Mesendoderm (in vitro differentiated cells): ENCODE measurements around the gene RNF115.
"Not testable (repeated sequence)": the region's sequence is repeated elsewhere in the genome, so short reads cannot be mapped to it uniquely, and the experiment has no call there.

Experiments
- DNase-seq: peaks from one replicate; pipeline ENCODE4 v3.0.0; 2013
- H2AK5ac ChIP-seq: 2 replicates; pipeline ENCODE4 v1.6.1; 2013; ENCODE audit warnings: low read length, inconsistent platforms
- H2BK120ac ChIP-seq: 2 replicates; pipeline ENCODE4 v1.6.1; 2013; ENCODE audit warnings: low read depth, mild to moderate bottlenecking, low read length, moderate library complexity, mixed read lengths
- H2BK15ac ChIP-seq: replicated peaks from 2 replicates; pipeline ENCODE4 v1.6.1; 2013; ENCODE audit warnings: low read depth, mild to moderate bottlenecking, moderate library complexity
- H2BK5ac ChIP-seq: 2 replicates; pipeline ENCODE4 v1.6.1; 2013; ENCODE audit warnings: low read length, inconsistent platforms
- H3K18ac ChIP-seq: 2 replicates; pipeline ENCODE4 v1.6.1; 2013; ENCODE audit warnings: mild to moderate bottlenecking, low read length, mixed read lengths
- H3K23ac ChIP-seq: one replicate; pipeline ENCODE4 v1.6.1; 2013; ENCODE audit warnings: low read length
- H3K27ac ChIP-seq: 2 replicates; pipeline ENCODE4 v1.5.1; 2013; ENCODE audit warnings: low read depth, mild to moderate bottlenecking, inconsistent platforms, low read length, moderate library complexity
- H3K27me3 ChIP-seq: 2 replicates; pipeline ENCODE4 v1.6.1; 2013; ENCODE audit warnings: low read length, control low read depth, mild to moderate bottlenecking, inconsistent platforms; ENCODE audit not compliant: insufficient read depth, poor library complexity
- H3K36me3 ChIP-seq: 2 replicates; pipeline ENCODE4 v1.6.1; 2013; ENCODE audit warnings: low read length, inconsistent platforms; ENCODE audit not compliant: control insufficient read depth, insufficient read depth
- H3K4ac ChIP-seq: one replicate; pipeline ENCODE4 v1.6.1; 2013; ENCODE audit warnings: low read depth, mild to moderate bottlenecking, low read length, moderate library complexity
- H3K4me1 ChIP-seq: 2 replicates; pipeline ENCODE4 v1.6.1; 2013; ENCODE audit warnings: low read depth, low read length, inconsistent platforms; ENCODE audit not compliant: control insufficient read depth
- H3K4me2 ChIP-seq: 2 replicates; pipeline ENCODE4 v1.6.1; 2013; ENCODE audit warnings: low read length
- H3K4me3 ChIP-seq: 2 replicates; pipeline ENCODE4 v1.5.1; 2013; ENCODE audit warnings: mild to moderate bottlenecking, low read length
- H3K56ac ChIP-seq: one replicate; pipeline ENCODE4 v1.6.1; 2013; ENCODE audit warnings: low read length
- H3K79me1 ChIP-seq: 2 replicates; pipeline ENCODE4 v1.6.1; 2013; ENCODE audit warnings: low read length, inconsistent platforms
- H3K79me2 ChIP-seq: 2 replicates; pipeline ENCODE4 v1.6.1; 2013; ENCODE audit warnings: mild to moderate bottlenecking, low read length; ENCODE audit not compliant: control insufficient read depth, insufficient read depth
- H3K9ac ChIP-seq: 2 replicates; pipeline ENCODE4 v1.6.1; 2013; ENCODE audit warnings: low read length, inconsistent platforms
- H4K5ac ChIP-seq: one replicate; pipeline ENCODE4 v1.6.1; 2013; ENCODE audit warnings: low read length
- H4K8ac ChIP-seq: one replicate; pipeline ENCODE4 v1.6.1; 2013; ENCODE audit warnings: low read depth, mild to moderate bottlenecking, control low read depth, low read length, moderate library complexity
- WGBS: extraction: QIAGEN DNeasy Blood & Tissue Kit; methylation state at CpG from one replicate; pipeline ENCODE4 v1.1.7; 2013; ENCODE audit warnings: low lambda C conversion rate, missing lambda C conversion rate; ENCODE audit not compliant: insufficient coverage; ENCODE audit errors: extremely low coverage; 5-methylcytosine and 5-hydroxymethylcytosine counted together

Gene RNF115

DNA sequence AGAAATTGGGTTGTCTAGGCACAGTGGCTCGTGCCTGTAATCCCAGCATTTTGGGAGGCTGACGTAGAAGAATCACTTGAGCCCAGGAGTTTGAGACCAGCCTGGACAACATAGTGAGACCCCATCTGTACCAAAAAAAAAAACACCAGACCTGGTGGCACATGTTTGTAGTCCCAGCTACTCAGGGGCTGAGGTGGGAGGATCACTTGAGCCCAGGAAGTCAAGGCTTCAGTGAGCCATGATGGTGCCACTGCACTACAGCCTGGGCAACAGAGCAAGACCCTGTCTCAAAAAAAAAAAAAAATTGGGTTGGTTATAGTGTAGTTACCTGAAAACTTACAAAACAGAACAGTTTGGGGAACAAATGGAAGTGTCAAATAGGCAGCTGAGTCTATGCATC lies 6.9 kb upstream of the RNF115 start:
- WGBS = no CpG with 5 or more reads among the region's 2 CpGs
- peaks cover 16% of the 10 kb centered on the region for H3K36me3 ChIP-seq

DNA sequence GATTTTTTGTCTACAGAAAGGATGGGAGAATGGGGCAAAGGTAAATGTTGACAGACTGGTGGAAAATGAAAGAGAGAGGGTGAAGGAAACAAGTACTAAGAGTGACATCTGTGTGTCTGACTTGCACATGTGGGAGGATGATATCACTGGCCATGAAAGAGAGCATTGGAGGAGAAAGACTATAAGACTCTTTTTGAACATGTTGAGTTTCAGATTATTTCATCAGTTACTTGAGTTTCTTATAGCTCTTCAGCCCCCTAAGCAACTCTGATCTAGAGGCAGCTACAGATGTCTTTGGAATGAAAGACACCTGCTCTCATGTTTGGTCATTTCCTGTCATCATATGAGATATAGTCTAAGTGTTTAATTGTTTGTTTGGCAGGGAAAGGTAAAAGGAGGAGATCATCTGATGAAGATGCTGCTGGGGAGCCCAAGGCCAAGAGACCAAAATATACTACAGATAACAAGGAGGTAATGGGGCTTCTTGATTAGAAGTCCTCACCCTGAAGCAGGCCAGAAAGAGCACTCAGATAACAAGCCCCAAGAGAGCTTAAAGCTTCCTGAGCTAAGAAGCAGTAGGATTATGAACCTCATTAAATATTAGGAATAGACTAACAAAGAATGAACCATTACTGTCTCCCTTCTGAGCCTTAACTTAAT lies 4.6 kb upstream of the RNF115 start:
- no peaks in the 10 kb centered on the region for H3K27me3 ChIP-seq
- H2BK5ac ChIP-seq = no peak overlapping the region
- H3K4ac ChIP-seq = no peak overlapping the region
- no peak overlapping the region for H4K8ac ChIP-seq
- H3K4me3 ChIP-seq = no peak overlapping the region
- H3K36me3 ChIP-seq = peaks cover 13% of the 10 kb centered on the region
- no peak overlapping the region for H4K5ac ChIP-seq
- H3K9ac ChIP-seq = no peak overlapping the region
- H3K18ac ChIP-seq = no peak overlapping the region
- H2BK15ac ChIP-seq = no peak overlapping the region
- no peak overlapping the region for H2AK5ac ChIP-seq
- no peak for DNase-seq
- H3K27ac ChIP-seq = no peak overlapping the region
- no peak overlapping the region for H3K56ac ChIP-seq
- peaks cover 5% of the 10 kb centered on the region for H3K79me1 ChIP-seq
- H3K23ac ChIP-seq = no peak overlapping the region
- H3K4me1 ChIP-seq = no peaks in the 10 kb centered on the region
- no peak overlapping the region for H3K4me2 ChIP-seq
- peaks cover 3% of the 10 kb centered on the region for H3K79me2 ChIP-seq
- no peak overlapping the region for H2BK120ac ChIP-seq

More for the DNA sequence above, 6.9 kb upstream of the RNF115 start:
- H3K4me1 ChIP-seq, H3K27ac ChIP-seq, H3K9ac ChIP-seq, H2AK5ac ChIP-seq, H3K79me2 ChIP-seq, H3K4ac ChIP-seq, DNase-seq, H4K5ac ChIP-seq, H3K27me3 ChIP-seq, H2BK15ac ChIP-seq, H3K18ac ChIP-seq, H2BK120ac ChIP-seq, H3K79me1 ChIP-seq, H3K56ac ChIP-seq, H3K4me2 ChIP-seq, H4K8ac ChIP-seq, H3K4me3 ChIP-seq, H2BK5ac ChIP-seq, H3K23ac ChIP-seq: not testable (repeated sequence)

DNA sequence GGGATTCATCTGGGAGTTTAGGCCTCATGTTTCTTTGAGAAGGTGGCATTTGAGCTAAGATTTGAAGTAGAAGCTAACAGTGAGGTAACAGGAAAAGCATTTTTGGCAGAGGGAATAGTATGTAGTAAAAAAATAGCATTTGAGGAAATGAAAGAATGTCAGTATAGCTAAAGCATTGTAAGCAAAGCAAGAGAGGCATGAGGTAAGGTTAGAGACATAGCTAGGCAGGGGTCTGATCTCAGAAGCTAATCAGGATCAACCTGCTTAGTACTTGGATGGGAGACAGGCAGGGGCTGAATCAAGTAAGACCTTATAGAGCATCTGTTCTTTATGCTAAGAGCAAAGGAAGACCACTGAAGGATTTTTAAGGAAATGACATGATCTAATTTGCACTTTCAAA lies 4.1 kb upstream of the RNF115 start:
- no peaks in the 10 kb centered on the region for H3K27me3 ChIP-seq
- no peak overlapping the region for H3K9ac ChIP-seq
- H2BK15ac ChIP-seq = no peak overlapping the region
- peaks cover 5% of the 10 kb centered on the region for H3K79me1 ChIP-seq
- no peak overlapping the region for H3K27ac ChIP-seq
- no peak overlapping the region for H4K8ac ChIP-seq
- no peak overlapping the region for H3K23ac ChIP-seq
- H2BK5ac ChIP-seq = no peak overlapping the region
- DNase-seq = no peak
- H4K5ac ChIP-seq = no peak overlapping the region
- H2BK120ac ChIP-seq = no peak overlapping the region
- H3K4me3 ChIP-seq = no peak overlapping the region
- H3K4me2 ChIP-seq = no peak overlapping the region
- H3K18ac ChIP-seq = no peak overlapping the region
- no peaks in the 10 kb centered on the region for H3K4me1 ChIP-seq
- peaks cover 3% of the 10 kb centered on the region for H3K79me2 ChIP-seq
- no peak overlapping the region for H3K4ac ChIP-seq
- peaks cover 9% of the 10 kb centered on the region for H3K36me3 ChIP-seq
- H3K56ac ChIP-seq = no peak overlapping the region
- no peak overlapping the region for H2AK5ac ChIP-seq

DNA sequence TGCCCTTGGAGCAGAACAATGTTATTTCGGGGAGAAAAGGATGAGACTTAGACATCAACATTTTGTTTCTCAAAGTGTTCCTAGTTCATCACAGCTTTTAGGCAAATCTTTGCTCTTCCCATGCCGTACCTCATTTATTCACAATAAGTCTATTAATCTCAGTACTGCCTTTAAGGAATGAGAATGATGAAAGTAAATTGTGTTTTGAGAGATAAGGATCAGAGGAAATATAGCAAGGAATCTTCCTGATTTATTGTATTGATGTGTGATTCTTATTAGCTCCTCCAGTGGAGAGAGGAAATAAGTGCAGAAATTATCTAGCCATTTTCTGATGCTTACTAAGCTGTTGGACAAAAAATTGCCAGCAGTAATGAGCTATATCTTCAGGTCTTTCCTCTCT lies 2.1 kb upstream of the RNF115 start:
- no peak overlapping the region for H3K23ac ChIP-seq
- no peaks in the 10 kb centered on the region for H3K4me1 ChIP-seq
- no CpG with 5 or more reads among the region's 2 CpGs for WGBS
- no peak overlapping the region for H4K8ac ChIP-seq
- no peak overlapping the region for H2BK5ac ChIP-seq
- H2BK120ac ChIP-seq = no peak overlapping the region
- no peak overlapping the region for H3K56ac ChIP-seq
- DNase-seq = no peak
- no peak overlapping the region for H3K4me2 ChIP-seq
- peaks cover 3% of the 10 kb centered on the region for H3K79me2 ChIP-seq
- H3K4me3 ChIP-seq = no peak overlapping the region
- H4K5ac ChIP-seq = no peak overlapping the region
- no peak overlapping the region for H2BK15ac ChIP-seq
- H3K4ac ChIP-seq = no peak overlapping the region
- peaks cover 7% of the 10 kb centered on the region for H3K36me3 ChIP-seq
- no peaks in the 10 kb centered on the region for H3K27me3 ChIP-seq
- no peak overlapping the region for H3K27ac ChIP-seq
- no peak overlapping the region for H2AK5ac ChIP-seq
- no peak overlapping the region for H3K9ac ChIP-seq
- H3K79me1 ChIP-seq = peaks cover 5% of the 10 kb centered on the region
- H3K18ac ChIP-seq = no peak overlapping the region

DNA sequence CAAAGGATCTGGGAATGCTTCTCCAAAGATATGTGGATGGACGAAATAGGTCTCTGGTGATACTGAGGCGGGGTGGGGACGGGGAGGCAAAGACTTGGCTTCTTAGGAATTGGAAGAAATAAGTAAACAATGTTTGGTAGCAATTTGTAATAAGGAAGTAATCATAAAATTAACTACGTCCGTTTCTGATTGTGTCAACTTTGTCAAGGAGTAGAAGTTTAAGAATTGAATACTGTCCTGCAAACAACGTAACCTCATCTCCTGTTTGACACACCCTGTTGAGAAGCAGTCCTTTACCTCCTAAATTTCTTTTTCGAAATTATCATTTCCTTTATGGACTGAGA lies 576 bp upstream of the RNF115 start:
- Histone ChIP-seq H2BK15ac (no peak overlapping the region), H3K56ac (peak overlapping the region; percentile 95), H3K4me3 (peak overlapping the region; percentile 78), H4K5ac (no peak overlapping the region), H3K23ac (peak overlapping the region; percentile 72), H3K4ac (peak overlapping the region; percentile 5), H2BK5ac (no peak overlapping the region), H3K27me3 (no peaks in the 10 kb centered on the region), H3K4me1 (no peaks in the 10 kb centered on the region), H3K36me3 (peaks cover 7% of the 10 kb centered on the region), H3K27ac (peak overlapping the region; percentile 90), H4K8ac (no peak overlapping the region), H3K9ac (peak overlapping the region; percentile 95), H3K18ac (no peak overlapping the region), H2BK120ac (no peak overlapping the region), H2AK5ac (no peak overlapping the region), H3K79me2 (peaks cover 3% of the 10 kb centered on the region), H3K79me1 (peaks cover 5% of the 10 kb centered on the region), H3K4me2 (peak overlapping the region; percentile 63)
- whole genome bisulfite sequencing = no CpG with 5 or more reads among the region's 7 CpGs
- no peak for DNase-seq

DNA sequence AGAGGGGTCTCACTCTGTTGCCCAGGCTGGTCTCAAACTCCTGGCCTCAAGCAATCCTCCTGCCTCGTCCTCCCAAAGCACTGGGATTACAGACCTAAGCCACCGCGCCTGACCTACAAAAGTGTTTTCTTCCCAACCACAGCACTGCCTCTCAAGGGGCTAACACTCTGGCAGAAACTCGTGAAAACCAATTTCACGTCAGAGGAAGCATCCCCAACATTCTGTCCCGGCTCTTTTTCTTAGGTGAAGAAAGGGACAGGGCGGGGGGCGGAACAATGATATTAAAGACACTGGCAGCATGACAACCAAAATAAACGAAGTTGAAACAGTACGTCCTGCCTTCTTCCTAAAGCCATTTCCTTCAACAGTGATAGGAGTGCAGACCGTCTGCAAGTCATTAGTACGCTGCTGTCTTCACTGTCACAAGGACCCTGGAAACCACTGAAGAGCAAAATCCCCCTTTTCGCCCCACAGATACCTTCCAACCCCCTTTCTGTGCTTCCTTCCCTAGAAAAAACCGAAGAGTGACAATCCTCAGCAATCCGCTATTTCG lies 1.0 kb downstream of the RNF115 start:
- not testable (repeated sequence) for H3K9ac ChIP-seq, H3K79me2 ChIP-seq, H3K4ac ChIP-seq, H3K4me1 ChIP-seq, DNase-seq, H3K27me3 ChIP-seq, H3K56ac ChIP-seq, H2BK5ac ChIP-seq, H3K18ac ChIP-seq, H2BK120ac ChIP-seq, H4K8ac ChIP-seq, H3K23ac ChIP-seq, H3K4me2 ChIP-seq, H2AK5ac ChIP-seq, H2BK15ac ChIP-seq, H3K4me3 ChIP-seq, H3K27ac ChIP-seq, H3K79me1 ChIP-seq, H4K5ac ChIP-seq, H3K36me3 ChIP-seq
- no CpG with 5 or more reads among the region's 16 CpGs for WGBS
